Lower leg skin (tissue), 3 donors: Measurements from ENCODE around the gene CRAMP1.

Source experiments
- CTCF ChIP-seq, 3 donors: fragments of 450-650 bp; IDR thresholded peaks; one replicate each; pipeline ENCODE4 v1.5.1; 2016; ENCODE audit warnings: antibody characterized with exemption in 3 of 3, mild to moderate bottlenecking in 3 of 3, moderate library complexity in 2 of 3
- POLR2A ChIP-seq, 2 donors: fragments of 450-650 bp; IDR thresholded peaks; one replicate each; pipeline ENCODE4 v1.6.1; 2016 to 2017; ENCODE audit warnings: antibody characterized with exemption in 2 of 2, mild to moderate bottlenecking in 1 of 2, moderate library complexity in 1 of 2

GRCh38 chr16:1708768-1709180 is 96.6 kb downstream of the CRAMP1 start:
- TF ChIP-seq CTCF (IDR thresholded peaks at IDR 0.05) (no peak), POLR2A (IDR thresholded peaks at IDR 0.05) (no peak)
